GM18505 (cell line): ENCODE measurements around the gene SYNGR1.
A peak's percentile ranks its signal among the peaks of the same experiment; 100 is the strongest.

Experiments used
- ATAC-seq: cut with Tn5 transposase; IDR thresholded peaks from one replicate; pipeline ENCODE4 v1.9.1; 2021; ENCODE audit not compliant: unreplicated experiment
- POLR2A ChIP-seq: IDR thresholded peaks from 4 replicates; pipeline ENCODE4 v1.6.1; 2011; ENCODE audit warnings: borderline replicate concordance; ENCODE audit not compliant: insufficient read depth, insufficient read length; ENCODE audit errors: extremely low read depth

Gene SYNGR1

GRCh38 chr22:39349967-39350726, at the start of gene SYNGR1:
TSS of gene SYNGR1 (plus strand) at chr22:39349991. CDS start at chr22:39350011, 20 bp downstream.
- ATAC-seq: no peak
- no peak for TF ChIP-seq POLR2A

- no peak for TF ChIP-seq POLR2A
- no peak for ATAC-seq
These were observed 49.5 kb upstream of the SYNGR1 start for GRCh38 chr22:39300186-39300830.

GRCh38 chr22:39301108-39301507, 48.7 kb upstream of the SYNGR1 start:
- TF ChIP-seq POLR2A: no peak
- no peak for ATAC-seq

- no peak for ATAC-seq
- TF ChIP-seq POLR2A: no peak
These were observed 47.9 kb upstream of the SYNGR1 start for GRCh38 chr22:39301926-39302325.

GRCh38 chr22:39302431-39302960, 47.3 kb upstream of the SYNGR1 start:
- TF ChIP-seq POLR2A: no peak
- no peak for ATAC-seq

- TF ChIP-seq POLR2A: no peak
- ATAC-seq: no peak
These were observed 46.4 kb upstream of the SYNGR1 start for GRCh38 chr22:39303358-39303757.

- no peak for ATAC-seq
- no peak for TF ChIP-seq POLR2A
These were observed 45.7 kb upstream of the SYNGR1 start for GRCh38 chr22:39303892-39304671.

GRCh38 chr22:39306456-39307361, 43.1 kb upstream of the SYNGR1 start:
- peak; percentile 0 for TF ChIP-seq POLR2A
- ATAC-seq: no peak

- no peak for ATAC-seq
- TF ChIP-seq POLR2A: no peak
These were observed 41.0 kb upstream of the SYNGR1 start for GRCh38 chr22:39308614-39309363.

GRCh38 chr22:39309364-39309861, 40.4 kb upstream of the SYNGR1 start:
- peak; percentile 39 for TF ChIP-seq POLR2A
- ATAC-seq: no peak

GRCh38 chr22:39309881-39310714, 39.7 kb upstream of the SYNGR1 start:
- no peak for ATAC-seq
- peak; percentile 34 for TF ChIP-seq POLR2A
